ENCODE measurements around the gene BDP1.
"Not testable (repeated sequence)": the region's sequence is repeated elsewhere in the genome, so short reads cannot be mapped to it uniquely, and the experiment has no call there.

The BDP1 gene

GRCh38 chr5:71573591-71573990, 118.1 kb downstream of the BDP1 start:
- peak; percentile 4 for DNase-seq (ENCODE audit: low read depth)

GRCh38 chr5:71575588-71575987, 120.1 kb downstream of the BDP1 start:
- not testable (repeated sequence) for DNase-seq (ENCODE audit: low read depth)

GRCh38 chr5:71576241-71576640, 120.8 kb downstream of the BDP1 start:
- no peak for DNase-seq (ENCODE audit: low read depth)

- DNase-seq (ENCODE audit: low read depth), result not testable (repeated sequence)
These were observed 122.4 kb downstream of the BDP1 start for GRCh38 chr5:71577839-71578238.

- DNase-seq (ENCODE audit: low read depth), result no peak
These were observed 127.6 kb downstream of the BDP1 start for GRCh38 chr5:71582945-71583584.

GRCh38 chr5:71586052-71586940, 130.8 kb downstream of the BDP1 start:
- DNase-seq (ENCODE audit: low read depth), result no peak

- peak; percentile 96 for DNase-seq (ENCODE audit: low read depth)
These were observed 131.7 kb downstream of the BDP1 start, which contains the start of gene MCCC2 for GRCh38 chr5:71586941-71587765. Gene MCCC2 (plus strand): TSS chr5:71587340. CDS start chr5:71587426, 86 bp downstream.

- DNase-seq (ENCODE audit: low read depth), result no peak
These were observed 132.5 kb downstream of the BDP1 start for GRCh38 chr5:71587766-71588532.

- no peak for DNase-seq (ENCODE audit: low read depth)
These were observed 133.1 kb downstream of the BDP1 start for GRCh38 chr5:71588533-71588885.

- DNase-seq (ENCODE audit: low read depth), result no peak
These were observed 134.5 kb downstream of the BDP1 start for GRCh38 chr5:71589903-71590302.

- DNase-seq (ENCODE audit: low read depth), result no peak
These were observed 135.6 kb downstream of the BDP1 start for GRCh38 chr5:71591100-71591499.

GRCh38 chr5:71596169-71596568, 140.7 kb downstream of the BDP1 start:
- no peak for DNase-seq (ENCODE audit: low read depth)

- no peak for DNase-seq (ENCODE audit: low read depth)
These were observed 141.6 kb downstream of the BDP1 start for GRCh38 chr5:71597001-71597400.

GRCh38 chr5:71600783-71601182, 145.3 kb downstream of the BDP1 start:
- no peak for DNase-seq (ENCODE audit: low read depth)

GRCh38 chr5:71601222-71602026, 146.0 kb downstream of the BDP1 start:
- DNase-seq (ENCODE audit: low read depth), result peak; percentile 96

GRCh38 chr5:71609916-71610315, 154.5 kb downstream of the BDP1 start:
- not testable (repeated sequence) for DNase-seq (ENCODE audit: low read depth)

GRCh38 chr5:71615809-71616208, 160.4 kb downstream of the BDP1 start:
- DNase-seq (ENCODE audit: low read depth), result no peak
